Lung (tissue), 16 donors: ENCODE results near the gene SLC30A3. TPM values are rescaled to one million over a fixed set of nuclear protein-coding genes. Genes with fewer than 3 reads are reported as not detected.

Source experiments
- ATAC-seq: fragments of 200-7000 bp; cut with Tn5 transposase; one replicate; pipeline ENCODE4 v1.9.1; 2020; ENCODE audit warnings: moderate number of reproducible peaks; ENCODE audit not compliant: insufficient read depth, low FRiP score
- DNase-seq, 3 donors: peaks; one replicate each; pipeline ENCODE4 v3.0.0-alpha.2; 2013 to 2017
- H3K27ac ChIP-seq, 2 donors: one replicate each; pipeline ENCODE4 v1.5.1; 2013; ENCODE audit warnings: mild to moderate bottlenecking in 2 of 2, moderate library complexity in 2 of 2, control low read depth in 1 of 2, inconsistent platforms in 1 of 2, low read depth in 1 of 2, low read length in 1 of 2
- H3K27me3 ChIP-seq, 3 donors: one replicate each; pipeline ENCODE4 v1.5.1; 2013; ENCODE audit warnings: low read length in 2 of 3; ENCODE audit not compliant: control insufficient read depth in 3 of 3, insufficient read depth in 3 of 3
- H3K36me3 ChIP-seq, 4 donors: one replicate each; pipeline ENCODE4 v1.5.1; 2013; ENCODE audit warnings: low read length in 4 of 4, mild to moderate bottlenecking in 1 of 4, moderate library complexity in 1 of 4; ENCODE audit not compliant: control insufficient read depth in 4 of 4, insufficient read depth in 4 of 4
- H3K4me1 ChIP-seq, 5 donors: one replicate each; pipeline ENCODE4 v1.5.1; 2013; ENCODE audit warnings: low read length in 5 of 5, mild to moderate bottlenecking in 2 of 5, moderate library complexity in 1 of 5; ENCODE audit not compliant: control insufficient read depth in 5 of 5, insufficient read depth in 5 of 5
- H3K4me3 ChIP-seq: one replicate; pipeline ENCODE4 v1.5.1; 2013; ENCODE audit warnings: mild to moderate bottlenecking, control low read depth, moderate library complexity
- H3K9ac ChIP-seq, 2 donors: one replicate each; pipeline ENCODE4 v1.5.1; 2013; ENCODE audit warnings: low read length in 2 of 2, control low read depth in 1 of 2; ENCODE audit not compliant: insufficient read depth in 1 of 2
- H3K9me3 ChIP-seq, 4 donors: one replicate each; pipeline ENCODE4 v1.5.1; 2013; ENCODE audit warnings: low read length in 3 of 4, mild to moderate bottlenecking in 1 of 4, moderate library complexity in 1 of 4; ENCODE audit not compliant: control insufficient read depth in 4 of 4, insufficient read depth in 3 of 4
- WGBS, 2 donors: extraction: QIAGEN DNeasy Blood & Tissue Kit; methylation state at CpG; one replicate each; pipeline ENCODE4 v1.1.7; 2013; 5-methylcytosine and 5-hydroxymethylcytosine counted together
- long read RNA-seq, 5 donors: transcript quantifications; one replicate each; lab custom pipeline, GENCODE V29; 2026
- polyA plus RNA-seq, 2 donors: library from polyadenylated mRNA; stranded (reverse); fragments of 200-250 nt; gene quantifications; one replicate each; pipeline ENCODE4 v1.2.1, GENCODE V29; 2013
- total RNA-seq, 2 donors: library from RNA; depleted of rRNA in 1 of 2; stranded (reverse); fragments of >200 nt in 1 of 2; gene quantifications; one replicate each; pipeline ENCODE4 v1.2.1, GENCODE V29; 2014 to 2021
- TF ChIP-seq, protein P1 (sequence below): IDR thresholded peaks from 2 replicates; pipeline ENCODE4 v1.5.1; 2012; ENCODE audit warnings: mild to moderate bottlenecking; ENCODE audit errors: control extremely low read depth, extremely low read depth
- donor health status: control.
- donor health status: control.
- donor health status: Bipolar disorder and iron deficiency.
- donor health status: healthy.
- donor health status: DM: yes; HTN: yes; CAD: no.

SLC30A3 gene, protein sequence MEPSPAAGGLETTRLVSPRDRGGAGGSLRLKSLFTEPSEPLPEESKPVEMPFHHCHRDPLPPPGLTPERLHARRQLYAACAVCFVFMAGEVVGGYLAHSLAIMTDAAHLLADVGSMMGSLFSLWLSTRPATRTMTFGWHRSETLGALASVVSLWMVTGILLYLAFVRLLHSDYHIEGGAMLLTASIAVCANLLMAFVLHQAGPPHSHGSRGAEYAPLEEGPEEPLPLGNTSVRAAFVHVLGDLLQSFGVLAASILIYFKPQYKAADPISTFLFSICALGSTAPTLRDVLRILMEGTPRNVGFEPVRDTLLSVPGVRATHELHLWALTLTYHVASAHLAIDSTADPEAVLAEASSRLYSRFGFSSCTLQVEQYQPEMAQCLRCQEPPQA
- total RNA-seq: under 1 TPM; 0.31 to 0.77 TPM
- under 1 TPM; 0.11 to 0.37 TPM for polyA plus RNA-seq
- long read RNA-seq, donor 1: 0 reads
- long read RNA-seq, donor 2: 0 reads
- long read RNA-seq, donor 3: 0 reads
- long read RNA-seq, donor 4: 0 reads
- long read RNA-seq, donor 5: 0 reads

DNA sequence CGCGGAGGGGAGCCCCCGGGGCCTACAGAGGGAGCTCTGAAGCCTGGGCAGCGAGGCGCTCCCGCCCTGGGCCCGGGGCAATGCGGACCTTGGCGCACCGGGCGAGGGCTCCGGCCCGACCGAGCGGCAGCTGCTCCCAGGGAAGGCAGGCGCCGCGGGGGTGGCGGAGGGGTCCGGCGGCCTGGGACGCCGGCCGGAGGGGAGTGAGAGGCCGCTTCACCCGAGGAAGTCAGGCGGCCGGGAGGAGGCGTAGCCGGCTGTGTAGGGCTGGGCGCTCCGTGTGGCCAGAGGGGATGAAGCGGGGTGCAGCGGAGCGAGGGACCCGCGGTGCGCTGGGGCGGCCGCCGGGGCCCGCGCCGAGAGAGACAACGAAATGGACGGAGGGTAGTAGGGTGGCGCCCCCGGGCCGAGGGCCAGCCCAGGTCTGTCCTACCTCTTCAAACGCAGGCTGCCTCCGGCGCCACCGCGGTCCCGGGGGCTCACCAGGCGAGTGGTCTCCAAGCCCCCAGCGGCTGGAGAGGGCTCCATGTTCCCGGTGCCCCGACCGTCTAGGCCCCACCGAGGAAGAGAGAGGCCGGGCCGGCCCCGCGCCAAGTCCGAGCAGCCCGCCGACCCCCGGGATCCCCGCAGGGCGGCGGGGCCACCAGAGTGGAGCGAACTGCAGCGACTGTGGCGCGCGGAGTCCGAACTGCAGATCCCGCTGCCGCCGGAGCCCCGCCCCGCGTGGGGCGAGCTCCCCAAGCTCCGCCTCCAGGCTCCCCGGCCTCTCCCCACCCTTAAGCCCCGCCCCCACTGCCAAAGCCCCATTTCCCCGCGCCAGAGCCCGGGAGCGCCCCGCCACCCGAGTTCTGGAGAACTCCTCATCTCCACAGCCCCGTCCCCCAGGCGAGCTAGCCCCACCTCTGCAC lies at the start of gene SLC30A3:
TSS of gene SLC30A3 (minus strand) at position 669 of the 908 bp plus-strand sequence. CDS start at position 528, 141 bp downstream.
- peaks cover 0 to 67% (median 54%) of the 10 kb centered on the region in 3 donors for H3K27me3 ChIP-seq
- 1% methylated on average over 63 to 96 of the region's 96 CpGs for WGBS, 2 donors
- TF ChIP-seq, protein P1, sequence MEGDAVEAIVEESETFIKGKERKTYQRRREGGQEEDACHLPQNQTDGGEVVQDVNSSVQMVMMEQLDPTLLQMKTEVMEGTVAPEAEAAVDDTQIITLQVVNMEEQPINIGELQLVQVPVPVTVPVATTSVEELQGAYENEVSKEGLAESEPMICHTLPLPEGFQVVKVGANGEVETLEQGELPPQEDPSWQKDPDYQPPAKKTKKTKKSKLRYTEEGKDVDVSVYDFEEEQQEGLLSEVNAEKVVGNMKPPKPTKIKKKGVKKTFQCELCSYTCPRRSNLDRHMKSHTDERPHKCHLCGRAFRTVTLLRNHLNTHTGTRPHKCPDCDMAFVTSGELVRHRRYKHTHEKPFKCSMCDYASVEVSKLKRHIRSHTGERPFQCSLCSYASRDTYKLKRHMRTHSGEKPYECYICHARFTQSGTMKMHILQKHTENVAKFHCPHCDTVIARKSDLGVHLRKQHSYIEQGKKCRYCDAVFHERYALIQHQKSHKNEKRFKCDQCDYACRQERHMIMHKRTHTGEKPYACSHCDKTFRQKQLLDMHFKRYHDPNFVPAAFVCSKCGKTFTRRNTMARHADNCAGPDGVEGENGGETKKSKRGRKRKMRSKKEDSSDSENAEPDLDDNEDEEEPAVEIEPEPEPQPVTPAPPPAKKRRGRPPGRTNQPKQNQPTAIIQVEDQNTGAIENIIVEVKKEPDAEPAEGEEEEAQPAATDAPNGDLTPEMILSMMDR: no peak
- peaks cover 0 to 2% (median 0%) of the 10 kb centered on the region in 4 donors for H3K9me3 ChIP-seq
- H3K4me3 ChIP-seq: peak within 1 kb of the TSS; percentile 11
- H3K9ac ChIP-seq: no peak within 1 kb of the TSS
- ATAC-seq (peak; percentile 59), DNase-seq (peak; percentile 42 to 62 (median 58))
- H3K36me3 ChIP-seq: no peaks in the 10 kb centered on the region
- H3K4me1 ChIP-seq: peaks cover 0 to 19% (median 4%) of the 10 kb centered on the region in 5 donors
- H3K27ac ChIP-seq: no peak within 1 kb of the TSS

DNA sequence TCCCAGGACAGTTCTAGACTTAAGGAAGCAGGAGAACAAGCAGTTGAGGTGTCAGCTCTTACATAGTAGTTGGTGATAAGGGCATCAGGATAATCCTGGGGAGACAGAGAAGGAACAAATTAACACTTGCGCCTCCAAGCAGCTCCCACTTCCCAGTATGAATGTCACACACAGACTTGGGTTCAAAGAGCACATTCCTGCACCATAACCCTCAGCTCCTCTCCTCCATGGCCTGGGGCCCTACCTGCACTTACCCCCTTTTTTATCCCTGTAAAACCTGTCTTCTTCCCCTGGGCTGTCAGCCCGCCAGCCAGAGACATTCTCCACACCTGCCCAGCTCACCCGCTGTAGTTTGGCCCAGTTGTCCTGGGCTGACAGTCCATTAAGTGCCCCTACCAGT lies 49.3 kb upstream of the SLC30A3 start:
- 94 to 95% methylated on average over 3 of the region's 3 CpGs for WGBS, 2 donors
- peaks cover 0 to 11% (median 3%) of the 10 kb centered on the region in 5 donors for H3K4me1 ChIP-seq
- TF ChIP-seq, protein P1: no peak

DNA sequence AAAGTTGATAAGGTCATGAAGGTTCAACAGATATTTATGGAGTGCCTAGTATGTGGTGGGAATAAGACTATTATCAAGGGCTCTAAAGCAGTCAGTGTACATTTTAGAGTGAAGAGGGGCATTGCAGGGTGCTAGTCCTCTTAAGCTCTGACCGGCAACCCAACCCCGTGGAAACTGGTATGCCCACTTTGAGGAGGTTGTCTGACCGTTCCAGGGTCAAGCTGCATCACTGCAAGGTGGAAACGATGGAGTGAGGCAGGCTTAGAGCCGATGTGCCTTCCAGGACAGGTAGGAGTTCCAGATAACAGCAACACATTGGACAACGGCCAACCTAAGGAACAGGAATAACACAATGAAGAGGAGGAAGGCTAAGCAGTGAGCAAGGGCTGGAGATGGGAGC lies 46.8 kb upstream of the SLC30A3 start:
- Histone ChIP-seq H3K4me1 (peaks cover 0 to 20% (median 0%) of the 10 kb centered on the region in 5 donors), H3K9me3 (peaks cover 0 to 11% (median 0%) of the 10 kb centered on the region in 4 donors), H3K27ac (no peak overlapping the region), H3K27me3 (peaks cover 0 to 40% (median 34%) of the 10 kb centered on the region in 3 donors), H3K9ac (no peak overlapping the region), H3K4me3 (no peak overlapping the region), H3K36me3 (peaks cover 0 to 19% (median 9%) of the 10 kb centered on the region in 4 donors)
- no peak for DNase-seq
- 93 to 94% methylated on average over 6 of the region's 6 CpGs for WGBS, 2 donors
- no peak for ATAC-seq
- TF ChIP-seq, protein P1: no peak

More for the DNA sequence above, 49.3 kb upstream of the SLC30A3 start:
- ATAC-seq: no peak
- DNase-seq: no peak
- Histone ChIP-seq H3K27me3 (peaks cover 0 to 15% (median 12%) of the 10 kb centered on the region in 3 donors), H3K9ac (no peak overlapping the region), H3K4me3 (no peak overlapping the region), H3K9me3 (peaks cover 0 to 9% (median 0%) of the 10 kb centered on the region in 4 donors), H3K36me3 (peaks cover 0 to 29% (median 9%) of the 10 kb centered on the region in 4 donors), H3K27ac (no peak overlapping the region)
